GM21390 (cell line): Measurements from ENCODE around the gene MEGF9.
A peak's percentile ranks its signal among the peaks of the same experiment; 100 is the strongest.

Experiments used
- ATAC-seq: cut with Tn5 transposase; IDR thresholded peaks from one replicate; pipeline ENCODE4 v1.9.1; 2021; ENCODE audit not compliant: unreplicated experiment

MEGF9 gene

GRCh38 chr9:120707170-120707569, 7.1 kb downstream of the MEGF9 start:
- ATAC-seq, result no peak

DNA sequence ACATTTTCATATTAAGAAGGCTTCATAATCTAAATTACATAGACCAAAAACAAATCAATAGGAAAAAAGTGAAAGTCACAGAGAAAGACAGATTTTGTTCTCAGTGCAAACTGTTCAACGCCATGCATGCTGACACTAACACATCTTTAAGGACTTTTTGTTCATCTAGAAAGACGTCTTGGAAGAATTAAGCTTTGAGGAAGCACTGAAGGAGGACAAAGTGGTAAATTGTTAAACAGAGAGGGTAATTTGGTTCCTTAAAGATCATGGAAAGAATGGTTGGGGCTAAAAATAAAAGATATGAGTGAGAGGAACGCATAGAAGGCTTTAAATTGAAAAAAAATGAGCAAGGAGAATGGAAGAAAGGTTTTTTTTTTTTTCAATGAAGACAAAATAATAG, 9.1 kb downstream of the MEGF9 start:
- no peak for ATAC-seq

- no peak for ATAC-seq
These were observed 12.2 kb downstream of the MEGF9 start for GRCh38 chr9:120702075-120702474.

GRCh38 chr9:120701248-120701647, 13.0 kb downstream of the MEGF9 start:
- ATAC-seq, result no peak

- no peak for ATAC-seq
These were observed 15.5 kb downstream of the MEGF9 start for GRCh38 chr9:120698766-120699165.

GRCh38 chr9:120697448-120697847, 16.8 kb downstream of the MEGF9 start:
- no peak for ATAC-seq

GRCh38 chr9:120696551-120697230, 17.6 kb downstream of the MEGF9 start:
- no peak for ATAC-seq

DNA sequence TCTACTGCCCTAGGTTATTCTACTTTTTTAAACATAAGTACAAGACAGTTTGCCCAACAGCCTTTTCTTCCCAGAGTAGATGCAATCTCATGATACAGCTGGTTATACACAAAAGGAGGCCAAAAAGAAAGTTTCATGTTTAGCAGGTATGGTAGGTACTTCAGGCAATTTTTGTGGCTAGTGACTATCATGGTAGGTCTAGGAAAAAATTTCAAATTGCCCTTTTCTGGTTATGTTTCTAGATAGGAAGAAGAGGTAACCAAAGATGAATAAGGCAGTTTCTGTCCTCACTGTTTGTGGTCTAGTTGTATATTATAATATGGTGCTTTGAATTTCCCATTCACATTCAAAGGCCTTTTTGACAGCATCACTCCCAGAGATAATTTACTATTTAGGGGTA, 19.7 kb downstream of the MEGF9 start:
- ATAC-seq, result no peak

DNA sequence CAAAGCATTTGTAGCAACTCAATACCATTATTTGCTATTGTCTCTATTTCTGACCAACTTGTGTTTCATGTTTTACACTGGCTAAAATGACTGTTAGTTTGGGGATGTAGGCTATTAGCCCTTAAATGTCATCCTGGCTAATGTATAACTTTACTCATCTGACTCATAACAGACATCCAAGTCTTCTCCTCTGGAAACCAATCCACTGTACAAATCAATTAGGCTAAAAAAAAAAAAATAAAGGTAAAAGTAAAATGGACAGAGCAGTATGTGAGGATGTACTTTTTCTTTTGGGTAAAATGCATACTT, 20.6 kb downstream of the MEGF9 start:
- peak; percentile 52 for ATAC-seq

GRCh38 chr9:120692901-120693699, 21.2 kb downstream of the MEGF9 start:
- peak; percentile 64 for ATAC-seq

DNA sequence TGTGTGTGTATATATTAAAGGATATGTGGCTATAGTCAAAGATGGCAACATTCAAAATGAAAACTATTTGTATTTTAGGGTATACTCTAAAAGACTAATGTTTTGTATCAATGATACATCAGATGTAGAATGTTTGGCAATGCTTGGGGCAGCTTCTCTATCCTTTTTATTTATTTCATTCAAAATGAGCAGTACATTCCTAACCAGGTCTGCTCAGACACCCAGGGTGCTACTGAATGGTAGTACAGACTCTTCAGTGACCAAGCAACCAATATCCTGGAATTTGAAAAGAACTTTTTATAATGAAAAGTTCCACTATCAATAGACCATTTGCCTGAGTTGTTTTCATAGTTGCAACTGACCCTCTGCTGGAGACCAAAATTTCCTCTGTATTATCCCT, 23.9 kb downstream of the MEGF9 start:
- no peak for ATAC-seq

DNA sequence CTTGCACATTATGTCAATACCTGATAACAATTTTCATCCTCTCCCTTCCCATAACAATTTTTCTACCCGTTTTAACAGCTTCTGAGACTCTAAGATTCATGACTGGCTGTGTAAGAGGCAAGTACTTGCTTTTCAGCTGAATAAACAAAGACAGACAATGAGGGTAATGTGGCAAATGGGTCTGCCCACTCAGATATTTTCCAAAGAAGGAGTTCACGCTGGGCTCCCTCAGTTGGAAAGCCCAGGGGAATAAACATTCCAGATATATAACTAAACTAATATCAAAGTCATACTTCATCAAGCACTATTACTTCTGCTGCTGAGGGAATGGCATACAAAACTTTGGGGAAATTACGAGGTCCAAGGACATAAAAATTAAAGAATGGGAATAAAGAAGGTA, 24.4 kb downstream of the MEGF9 start:
- no peak for ATAC-seq

DNA sequence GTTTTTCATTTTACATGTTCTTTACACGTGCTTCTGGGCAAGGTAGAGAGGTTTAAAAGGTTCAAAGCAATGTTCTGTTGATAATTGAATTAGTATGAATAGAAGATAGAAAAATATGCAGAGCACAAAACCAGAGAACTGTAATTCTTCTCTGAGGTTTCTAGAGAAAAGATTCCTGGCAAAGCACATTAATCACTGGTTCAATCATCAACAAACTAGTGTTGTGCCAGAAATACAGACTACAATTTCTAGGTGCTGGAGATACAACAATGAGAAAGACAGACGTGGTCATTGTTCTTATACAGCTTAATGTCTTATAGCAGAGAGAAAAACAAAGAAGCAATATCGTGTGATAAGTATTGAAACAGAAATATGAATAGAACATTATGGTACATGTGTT, 25.5 kb downstream of the MEGF9 start:
- no peak for ATAC-seq

- ATAC-seq, result no peak
These were observed 31.1 kb downstream of the MEGF9 start for GRCh38 chr9:120683150-120683549.

- no peak for ATAC-seq
These were observed 33.1 kb downstream of the MEGF9 start for GRCh38 chr9:120681121-120681520.

GRCh38 chr9:120680579-120680978, 33.7 kb downstream of the MEGF9 start:
- no peak for ATAC-seq

DNA sequence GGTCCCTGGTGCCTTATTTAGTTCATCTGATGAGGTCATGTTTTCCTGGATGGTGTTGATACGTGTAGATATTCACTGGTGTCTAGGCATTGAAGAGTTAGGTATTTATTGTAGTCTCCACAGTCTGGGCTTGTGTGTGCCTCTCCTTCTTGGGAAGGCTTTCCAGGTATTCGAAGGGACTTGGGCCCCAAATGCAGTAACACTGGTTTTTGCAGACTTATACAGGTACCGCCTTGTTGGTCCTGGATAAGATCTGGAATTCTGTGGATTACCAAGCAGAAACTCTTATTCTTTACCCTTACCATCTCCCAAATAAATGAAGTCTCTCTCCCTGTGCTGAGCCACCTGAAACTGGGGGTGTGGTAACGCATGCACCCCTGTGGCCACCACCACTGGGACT, 34.1 kb downstream of the MEGF9 start:
- ATAC-seq, result no peak

- ATAC-seq, result no peak
These were observed 36.3 kb downstream of the MEGF9 start for GRCh38 chr9:120677965-120678364.

GRCh38 chr9:120676767-120677402, 37.4 kb downstream of the MEGF9 start:
- ATAC-seq, result no peak

- no peak for ATAC-seq
These were observed 45.9 kb downstream of the MEGF9 start for GRCh38 chr9:120668399-120668798.

DNA sequence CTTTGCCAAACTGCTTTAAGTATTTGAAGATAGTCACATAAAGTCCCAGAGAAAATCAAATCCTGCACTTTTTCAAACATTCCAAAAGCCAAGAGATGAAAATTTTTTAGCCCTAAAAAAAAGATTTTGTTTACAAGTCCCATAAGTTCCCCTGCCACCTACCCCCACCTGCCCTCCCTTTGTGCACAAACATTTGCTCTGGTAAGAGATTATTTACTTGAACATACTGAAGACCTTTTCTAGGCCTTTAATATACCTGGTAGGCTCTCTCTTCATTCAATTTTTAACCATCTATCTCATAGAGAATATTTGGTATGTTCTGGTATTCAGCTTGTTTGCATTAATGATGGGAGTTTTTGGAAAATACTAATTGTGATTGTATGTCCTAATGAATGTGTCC, 50.3 kb downstream of the MEGF9 start:
- no peak for ATAC-seq

DNA sequence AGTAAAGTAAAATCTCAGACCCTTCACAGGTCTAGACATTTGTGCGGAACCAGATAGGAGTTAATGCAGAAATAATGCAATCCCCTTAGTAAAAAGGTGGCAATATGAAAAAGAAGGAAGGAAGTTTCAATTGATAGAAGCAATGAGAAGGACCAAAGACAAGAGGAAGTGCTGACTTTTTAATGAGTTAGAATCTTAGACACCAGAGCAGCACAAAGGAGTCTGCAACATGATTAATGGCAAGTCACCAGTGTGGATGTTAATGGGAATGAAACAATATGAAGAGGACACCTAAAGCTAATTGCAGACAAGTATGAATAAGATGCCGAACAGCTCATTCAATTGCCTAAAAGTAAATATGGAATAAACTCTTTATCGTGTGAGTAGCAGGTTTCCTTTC, 50.9 kb downstream of the MEGF9 start:
- ATAC-seq, result no peak
